CD4-positive, alpha-beta T cell (primary cell): ENCODE measurements around the gene SLC1A2. TPM values are rescaled to one million over a fixed set of nuclear protein-coding genes. Genes with fewer than 3 reads are reported as not detected.

Experiments used
- ATAC-seq: fragments of 200-7000 bp; cut with Tn5 transposase; one replicate; pipeline ENCODE4 v1.10.0; 2022; ENCODE audit warnings: mild to moderate bottlenecking; ENCODE audit not compliant: poor library complexity
- CTCF ChIA-PET: fragments of 350-600 bp; sonication (Branson Sonifier 250); formaldehyde crosslinking; loops from one replicate; lab custom pipeline; 2021; ENCODE audit warnings: antibody characterized with exemption, inconsistent platforms; lab: Charles Lee
- POLR2A ChIA-PET: fragments of 350-600 bp; sonication (Branson Sonifier 250); formaldehyde crosslinking; loops from one replicate; lab custom pipeline; 2021; ENCODE audit warnings: antibody characterized with exemption, inconsistent platforms; lab: Charles Lee
- DNase-seq, 14 experiments: peaks; one replicate each; pipeline ENCODE4 v3.0.0-alpha.2; 2013 to 2020; ENCODE audit warnings: mixed read lengths in 2 of 14
- H3K27ac ChIP-seq, 2 donors: one replicate each; pipeline versions ENCODE4 v1.5.1 to v1.7.0; 2013; ENCODE audit warnings: low read length in 2 of 2, low read depth in 1 of 2, mild to moderate bottlenecking in 1 of 2
- H3K27me3 ChIP-seq, 2 experiments: 1 replicate in 1 of 2; 2 replicates in 1 of 2; pipeline versions ENCODE4 v1.6.1 to v1.7.0; 2013; ENCODE audit warnings: low read length in 2 of 2, control low read depth in 1 of 2, mild to moderate bottlenecking in 1 of 2, moderate library complexity in 1 of 2; ENCODE audit not compliant: insufficient read depth in 2 of 2, control insufficient read depth in 1 of 2
- H3K36me3 ChIP-seq: one replicate; pipeline ENCODE4 v1.6.1; 2013; ENCODE audit warnings: low read length, control low read depth; ENCODE audit not compliant: insufficient read depth
- H3K4me1 ChIP-seq: one replicate; pipeline ENCODE4 v1.6.1; 2013; ENCODE audit warnings: low read length, control low read depth; ENCODE audit not compliant: insufficient read depth
- H3K4me3 ChIP-seq: one replicate; pipeline ENCODE4 v1.5.1; 2013; ENCODE audit warnings: mild to moderate bottlenecking, low read length, moderate library complexity
- H3K9me3 ChIP-seq, 2 experiments: 1 replicate in 1 of 2; 2 replicates in 1 of 2; pipeline versions ENCODE4 v1.6.1 to v1.7.0; 2013; ENCODE audit warnings: low read length in 2 of 2, mild to moderate bottlenecking in 2 of 2, control low read depth in 1 of 2, moderate library complexity in 1 of 2; ENCODE audit not compliant: control insufficient read depth in 1 of 2, insufficient read depth in 1 of 2
- H3K27ac Mint-ChIP-seq: one replicate; pipeline ENCODE4 v1.8.0; 2020; ENCODE audit warnings: mixed read lengths
- H3K27me3 Mint-ChIP-seq: one replicate; pipeline ENCODE4 v1.8.0; 2021; ENCODE audit warnings: mixed read lengths
- H3K36me3 Mint-ChIP-seq: one replicate; pipeline ENCODE4 v1.8.0; 2021; ENCODE audit warnings: low read depth, mixed read lengths
- H3K4me1 Mint-ChIP-seq: one replicate; pipeline ENCODE4 v1.8.0; 2021; ENCODE audit warnings: low read depth, mixed read lengths
- H3K4me3 Mint-ChIP-seq: one replicate; pipeline ENCODE4 v1.8.0; 2020; ENCODE audit warnings: mild to moderate bottlenecking, mixed read lengths
- H3K9me3 Mint-ChIP-seq: one replicate; pipeline ENCODE4 v1.8.0; 2020; ENCODE audit warnings: mixed read lengths
- CTCF ChIP-seq: fragments of 200-600 bp; IDR thresholded peaks from one replicate; pipeline ENCODE4 v1.8.0; 2022; ENCODE audit warnings: antibody characterized with exemption, mild to moderate bottlenecking
- intact Hi-C, 2 experiments: fragments of 100-400 bp; cut with DNase I in 1 of 2; cut with micrococcal nuclease in 1 of 2; formaldehyde crosslinking; loops; one replicate each; pipeline versions ENCODE4 v1.15.1 to v1.9.0; 2023 to 2025; cut with DNase I, micrococcal nuclease
- total RNA-seq, 174 experiments: library from RNA in 2 of 174; stranded (reverse) in 2 of 174; gene quantifications; one replicate each; pipeline ENCODE4 v1.2.3 and lab custom pipeline; 2021 to 2026

SLC1A2 gene
- total RNA-seq, 2 experiments from 2014 or later: not detected

- H3K9me3 Mint-ChIP-seq: peaks cover 3% of the 10 kb centered on the region
- H3K27ac ChIP-seq: no peak overlapping the region
- no peaks in the 10 kb centered on the region for H3K36me3 Mint-ChIP-seq
- ATAC-seq (no peak), DNase-seq (peak in 1 of 14 experiments; percentile 17)
- ChIA-PET POLR2A (no interaction called here), CTCF (no interaction called here)
- H3K4me3 ChIP-seq: no peak overlapping the region
- H3K4me3 Mint-ChIP-seq: no peak overlapping the region
- no peaks in the 10 kb centered on the region for H3K9me3 ChIP-seq
- no peak overlapping the region for H3K27ac Mint-ChIP-seq
- no peaks in the 10 kb centered on the region for H3K4me1 ChIP-seq
- no peaks in the 10 kb centered on the region for H3K27me3 Mint-ChIP-seq
- intact Hi-C loops: no loop called here
- H3K27me3 ChIP-seq: no peaks in the 10 kb centered on the region
- TF ChIP-seq CTCF: no peak
- H3K4me1 Mint-ChIP-seq: no peaks in the 10 kb centered on the region
- no peaks in the 10 kb centered on the region for H3K36me3 ChIP-seq
Observed at GRCh38 chr11:35282221-35282882, 137.0 kb downstream of the SLC1A2 start.

GRCh38 chr11:35281169-35281688 is 138.1 kb downstream of the SLC1A2 start:
- no peak overlapping the region for H3K27ac ChIP-seq
- Mint-ChIP-seq H3K27ac (no peak overlapping the region), H3K9me3 (peaks cover 3% of the 10 kb centered on the region), H3K4me1 (no peaks in the 10 kb centered on the region), H3K36me3 (no peaks in the 10 kb centered on the region), H3K27me3 (no peaks in the 10 kb centered on the region), H3K4me3 (no peak overlapping the region)
- ChIA-PET POLR2A (no interaction called here), CTCF (no interaction called here)
- intact Hi-C loops: no loop called here
- no peak for DNase-seq
- ATAC-seq: no peak
- TF ChIP-seq CTCF: no peak
- no peaks in the 10 kb centered on the region for H3K36me3 ChIP-seq
- no peaks in the 10 kb centered on the region for H3K27me3 ChIP-seq
- no peaks in the 10 kb centered on the region for H3K4me1 ChIP-seq
- H3K9me3 ChIP-seq: no peaks in the 10 kb centered on the region
- no peak overlapping the region for H3K4me3 ChIP-seq

- H3K27me3 Mint-ChIP-seq: no peaks in the 10 kb centered on the region
- H3K27ac ChIP-seq: no peak overlapping the region
- H3K9me3 Mint-ChIP-seq: peaks cover 3% of the 10 kb centered on the region
- TF ChIP-seq CTCF: no peak
- no peak overlapping the region for H3K4me3 Mint-ChIP-seq
- no peak for DNase-seq
- ChIA-PET CTCF (no interaction called here), POLR2A (interaction anchor here (0.6 kb wide), 1 partner anchor 74 kb away, joined by 3 read pairs; no protein-coding TSS in a partner anchor)
- no peaks in the 10 kb centered on the region for H3K9me3 ChIP-seq
- H3K4me1 Mint-ChIP-seq: no peaks in the 10 kb centered on the region
- no peaks in the 10 kb centered on the region for H3K36me3 ChIP-seq
- no peaks in the 10 kb centered on the region for H3K4me1 ChIP-seq
- no peak overlapping the region for H3K4me3 ChIP-seq
- no peak for ATAC-seq
- H3K27ac Mint-ChIP-seq: no peak overlapping the region
- no peaks in the 10 kb centered on the region for H3K36me3 Mint-ChIP-seq
- H3K27me3 ChIP-seq: no peaks in the 10 kb centered on the region
- intact Hi-C loops: no loop called here
Observed at GRCh38 chr11:35280727-35281126, 138.6 kb downstream of the SLC1A2 start.
